Liver (tissue), 9 donors: ENCODE data around the gene SGK1. TPM values are rescaled to one million over a fixed set of nuclear protein-coding genes. Genes with fewer than 3 reads are reported as not detected.

Experiments used
- DNase-seq: peaks from one replicate; pipeline ENCODE4 v3.0.0-alpha.2; 2017; ENCODE audit warnings: low spot score
- H3K27ac ChIP-seq, 2 donors: one replicate each; pipeline ENCODE4 v1.7.0; 2013; ENCODE audit warnings: inconsistent platforms in 2 of 2, low read length in 2 of 2, control low read depth in 1 of 2, low read depth in 1 of 2, mild to moderate bottlenecking in 1 of 2
- H3K27me3 ChIP-seq, 4 donors: one replicate each; pipeline versions ENCODE4 v1.6.1 to v1.7.0; 2013; ENCODE audit warnings: low read length in 3 of 4, inconsistent platforms in 1 of 4, mild to moderate bottlenecking in 1 of 4, moderate library complexity in 1 of 4; ENCODE audit not compliant: control insufficient read depth in 4 of 4, insufficient read depth in 4 of 4
- H3K36me3 ChIP-seq, 4 donors: one replicate each; pipeline versions ENCODE4 v1.6.1 to v1.7.0; 2013; ENCODE audit warnings: low read length in 3 of 4, mild to moderate bottlenecking in 3 of 4, low read depth in 1 of 4, moderate library complexity in 1 of 4; ENCODE audit not compliant: control insufficient read depth in 4 of 4, insufficient read depth in 3 of 4
- H3K4me1 ChIP-seq, 4 donors: one replicate each; pipeline versions ENCODE4 v1.6.1 to v1.7.0; 2013; ENCODE audit warnings: low read length in 3 of 4, mild to moderate bottlenecking in 3 of 4, moderate library complexity in 1 of 4; ENCODE audit not compliant: control insufficient read depth in 4 of 4, insufficient read depth in 4 of 4
- H3K4me3 ChIP-seq, 3 donors: one replicate each; pipeline versions ENCODE4 v1.6.1 to v1.7.0; 2013; ENCODE audit warnings: low read length in 3 of 3, control low read depth in 1 of 3, low read depth in 1 of 3, mild to moderate bottlenecking in 1 of 3
- H3K9ac ChIP-seq, 2 donors: one replicate each; pipeline ENCODE4 v1.7.0; 2013; ENCODE audit warnings: low read length in 2 of 2, mild to moderate bottlenecking in 2 of 2, moderate library complexity in 2 of 2, control low read depth in 1 of 2, low read depth in 1 of 2
- H3K9me3 ChIP-seq, 4 donors: one replicate each; pipeline versions ENCODE4 v1.6.1 to v1.7.0; 2013; ENCODE audit warnings: low read length in 3 of 4; ENCODE audit not compliant: control insufficient read depth in 4 of 4
- ATF3 ChIP-seq: IDR thresholded peaks from 2 replicates; pipeline ENCODE4 v1.6.1; 2016; ENCODE audit warnings: antibody characterized with exemption
- EGR1 ChIP-seq, 2 donors: IDR thresholded peaks; 2 replicates each; pipeline ENCODE4 v1.6.1; 2016 to 2018; ENCODE audit warnings: antibody characterized with exemption in 2 of 2, low read depth in 2 of 2
- HNF4G ChIP-seq: IDR thresholded peaks from 2 replicates; pipeline ENCODE4 v1.6.1; 2016; ENCODE audit warnings: antibody characterized with exemption
- REST ChIP-seq: IDR thresholded peaks from 2 replicates; pipeline ENCODE4 v1.6.1; 2016; ENCODE audit warnings: antibody characterized with exemption, mild to moderate bottlenecking
- SP1 ChIP-seq: IDR thresholded peaks from 2 replicates; pipeline ENCODE4 v1.6.1; 2018; ENCODE audit warnings: antibody characterized with exemption, mild to moderate bottlenecking
- TAF1 ChIP-seq: conservative IDR thresholded peaks from 2 replicates; pipeline ENCODE4 v1.6.1; 2016; ENCODE audit warnings: antibody characterized with exemption, mild to moderate bottlenecking
- WGBS: extraction: QIAGEN DNeasy Blood & Tissue Kit; methylation state at CpG from one replicate; pipeline ENCODE4 v1.1.7; 2013; 5-methylcytosine and 5-hydroxymethylcytosine counted together
- polyA plus RNA-seq, 2 donors: library from polyadenylated mRNA; stranded (reverse) in 1 of 2; unstranded in 1 of 2; fragments of 200-250 nt in 1 of 2; fragments of >200 nt in 1 of 2; fragmentation: Nextera tagmentation in 1 of 2; extraction: Ambion mirVana in 1 of 2; gene quantifications; one replicate each; pipeline versions ENCODE4 v1.2.1 to v1.2.3, GENCODE V29; 2013 to 2015
- total RNA-seq, 2 donors: library from RNA; depleted of rRNA; stranded (reverse); fragments of >200 nt; gene quantifications; one replicate each; pipeline ENCODE4 v1.2.3, GENCODE V29; 2014
- TF ChIP-seq, protein P1 (sequence below): fragments of 150-350 bp; IDR thresholded peaks from 2 replicates; pipeline ENCODE4 v1.5.1; 2017; ENCODE audit warnings: improper control_type of control experiment, low read depth, low read length; ENCODE audit not compliant: missing input control
- donor health status: healthy.
- donor health status: healthy.
- donor health status: healthy.
- donor health status: healthy.
- donor health status: healthy.

SGK1 gene
- total and polyA plus RNA-seq, 4 donors, result 28.0 to 113 (median 35.4) TPM

DNA sequence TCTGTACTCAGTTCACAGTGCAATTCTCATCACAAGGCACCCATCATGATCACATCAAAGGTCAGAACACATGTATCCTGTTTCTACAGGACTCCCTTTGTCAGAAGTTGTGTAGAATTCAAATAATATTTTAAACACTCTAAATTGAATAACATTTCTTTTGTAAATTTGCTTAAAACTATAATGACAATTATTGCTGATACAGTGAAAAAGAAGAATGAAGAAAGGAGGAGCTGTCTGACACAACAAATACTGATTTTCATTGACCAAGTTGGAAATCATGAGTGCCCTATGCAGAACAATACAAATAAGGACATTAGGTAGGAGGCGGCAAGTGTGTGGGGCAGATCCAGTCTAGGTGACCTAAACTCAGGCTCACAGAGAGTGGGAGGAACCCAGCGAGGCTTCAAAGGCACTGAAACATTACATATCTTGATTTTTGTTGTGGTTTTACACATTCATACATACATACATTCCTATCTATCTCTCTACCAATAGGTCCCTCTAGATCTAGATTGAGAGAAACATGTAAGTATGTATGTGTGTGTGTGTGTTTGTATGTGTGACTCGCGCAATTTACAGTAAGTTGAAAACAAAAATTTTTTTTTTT, 186.3 kb downstream of the SGK1 start:
- WGBS, result 95% methylated on average over 4 of the region's 4 CpGs

DNA sequence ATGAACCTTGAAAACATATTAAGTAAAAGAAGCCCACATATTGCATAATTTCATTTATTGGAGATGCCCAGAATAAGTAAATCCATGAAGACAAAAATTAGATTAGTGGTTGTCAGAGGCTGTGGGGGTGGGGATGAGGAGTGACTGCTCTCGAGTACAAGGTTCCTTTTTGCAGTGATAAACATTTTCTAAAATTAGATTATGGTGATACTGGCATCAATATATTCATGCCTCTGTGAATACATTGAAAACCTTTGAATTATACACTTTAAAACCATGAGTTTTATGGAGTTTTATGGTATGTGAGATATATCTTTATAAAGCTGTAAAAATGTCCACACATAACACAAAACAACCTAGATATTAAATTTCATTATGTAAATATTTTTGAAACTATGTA, 189.8 kb downstream of the SGK1 start:
- Histone ChIP-seq H3K36me3 (no peaks in the 10 kb centered on the region), H3K4me3 (no peak overlapping the region), H3K27me3 (no peaks in the 10 kb centered on the region), H3K9me3 (no peaks in the 10 kb centered on the region), H3K9ac (no peak overlapping the region), H3K27ac (no peak overlapping the region), H3K4me1 (no peaks in the 10 kb centered on the region)
- TF ChIP-seq HNF4G, result no peak
- TF ChIP-seq EGR1 (IDR thresholded peaks at IDR 0.05; ENCODE audit: low read depth in 2 of 2), result no peak
- TF ChIP-seq, protein P1, sequence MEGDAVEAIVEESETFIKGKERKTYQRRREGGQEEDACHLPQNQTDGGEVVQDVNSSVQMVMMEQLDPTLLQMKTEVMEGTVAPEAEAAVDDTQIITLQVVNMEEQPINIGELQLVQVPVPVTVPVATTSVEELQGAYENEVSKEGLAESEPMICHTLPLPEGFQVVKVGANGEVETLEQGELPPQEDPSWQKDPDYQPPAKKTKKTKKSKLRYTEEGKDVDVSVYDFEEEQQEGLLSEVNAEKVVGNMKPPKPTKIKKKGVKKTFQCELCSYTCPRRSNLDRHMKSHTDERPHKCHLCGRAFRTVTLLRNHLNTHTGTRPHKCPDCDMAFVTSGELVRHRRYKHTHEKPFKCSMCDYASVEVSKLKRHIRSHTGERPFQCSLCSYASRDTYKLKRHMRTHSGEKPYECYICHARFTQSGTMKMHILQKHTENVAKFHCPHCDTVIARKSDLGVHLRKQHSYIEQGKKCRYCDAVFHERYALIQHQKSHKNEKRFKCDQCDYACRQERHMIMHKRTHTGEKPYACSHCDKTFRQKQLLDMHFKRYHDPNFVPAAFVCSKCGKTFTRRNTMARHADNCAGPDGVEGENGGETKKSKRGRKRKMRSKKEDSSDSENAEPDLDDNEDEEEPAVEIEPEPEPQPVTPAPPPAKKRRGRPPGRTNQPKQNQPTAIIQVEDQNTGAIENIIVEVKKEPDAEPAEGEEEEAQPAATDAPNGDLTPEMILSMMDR, result no peak
- no peak for TF ChIP-seq SP1
- no peak for TF ChIP-seq TAF1
- DNase-seq, result no peak
- 26% methylated on average over 1 of the region's 1 CpG for WGBS

More for the DNA sequence above, 186.3 kb downstream of the SGK1 start:
- Histone ChIP-seq H3K9me3 (no peaks in the 10 kb centered on the region), H3K4me3 (no peak overlapping the region), H3K27ac (no peak overlapping the region), H3K9ac (no peak overlapping the region), H3K4me1 (no peaks in the 10 kb centered on the region), H3K36me3 (no peaks in the 10 kb centered on the region), H3K27me3 (no peaks in the 10 kb centered on the region)
- TF ChIP-seq, protein P1, result no peak
- TF ChIP-seq EGR1 (IDR thresholded peaks at IDR 0.05; ENCODE audit: low read depth in 2 of 2) (no peak), REST (no peak), HNF4G (no peak), ATF3 (no peak)
- no peak for DNase-seq
